Loucy (cell line): ENCODE data around the gene SLC22A8.

Experiments
- CTCF ChIP-seq: fragments of 200-600 bp; sonication (generic); conservative IDR thresholded peaks from 2 replicates; pipeline ENCODE4 v1.5.1; 2014; ENCODE audit warnings: mild to moderate bottlenecking, antibody characterized with exemption, low read length
- EZH2phosphoT487 ChIP-seq: fragments of 200-600 bp; IDR thresholded peaks from 2 replicates; pipeline ENCODE4 v1.6.1; 2018; ENCODE audit warnings: antibody characterized with exemption, mild to moderate bottlenecking, moderate library complexity, borderline replicate concordance

- TF ChIP-seq CTCF (no peak), EZH2phosphoT487 (no peak)
These were observed 35.4 kb downstream of the SLC22A8 start for GRCh38 chr11:62980133-62980760.
